Stomach (tissue), 9 donors: ENCODE results near the gene TEAD4. TPM values are rescaled to one million over a fixed set of nuclear protein-coding genes. Genes with fewer than 3 reads are reported as not detected.

ENCODE experiments used
- DNase-seq, 2 donors: peaks; one replicate each; pipeline versions ENCODE4 v3.0.0 to v3.0.0-alpha.2; 2013 to 2019
- H3K27ac ChIP-seq, 5 donors: fragments of 200-600 bp in 4 of 5; sonication (generic) in 4 of 5; one replicate each; pipeline ENCODE4 v1.5.1; 2013 to 2019; ENCODE audit warnings: mild to moderate bottlenecking in 1 of 5, moderate library complexity in 1 of 5
- H3K27me3 ChIP-seq, 3 donors: fragments of 200-600 bp; sonication (generic); one replicate each; pipeline ENCODE4 v1.5.1; 2017 to 2019; ENCODE audit warnings: mixed run types in 1 of 3
- H3K36me3 ChIP-seq, 4 donors: fragments of 200-600 bp; sonication (generic); 1 replicate in 3 of 4; 2 replicates in 1 of 4; pipeline ENCODE4 v1.5.1; 2016 to 2019
- H3K4me1 ChIP-seq, 4 donors: fragments of 200-600 bp; sonication (generic); one replicate each; pipeline ENCODE4 v1.5.1; 2016 to 2019
- H3K4me3 ChIP-seq, 4 donors: fragments of 200-600 bp; sonication (generic) in 3 of 4; one replicate each; pipeline ENCODE4 v1.5.1; 2016 to 2019; ENCODE audit warnings: mild to moderate bottlenecking in 1 of 4
- H3K9me3 ChIP-seq, 4 donors: fragments of 200-600 bp; sonication (generic); one replicate each; pipeline ENCODE4 v1.5.1; 2016 to 2019
- CTCF ChIP-seq, 7 experiments: fragments of 450-650 bp in 4 of 7; fragments of 200-600 bp in 3 of 7; sonication (generic) in 3 of 7; IDR thresholded peaks; one replicate each; pipeline ENCODE4 v1.5.1; 2016 to 2019; ENCODE audit warnings: antibody characterized with exemption in 7 of 7, control low read depth in 2 of 7, mild to moderate bottlenecking in 1 of 7
- EP300 ChIP-seq: sonication (generic); formaldehyde crosslinking; IDR thresholded peaks from one replicate; pipeline ENCODE4 v1.6.1; 2017; ENCODE audit warnings: antibody characterized with exemption
- POLR2A ChIP-seq, 4 donors: fragments of 450-650 bp; IDR thresholded peaks; one replicate each; pipeline ENCODE4 v1.6.1; 2016; ENCODE audit warnings: antibody characterized with exemption in 4 of 4, control low read depth in 2 of 4, mild to moderate bottlenecking in 1 of 4, moderate library complexity in 1 of 4
- POLR2AphosphoS5 ChIP-seq, 3 donors: sonication (generic); formaldehyde crosslinking; IDR thresholded peaks; one replicate each; pipeline ENCODE4 v1.6.1; 2016; ENCODE audit warnings: antibody characterized with exemption in 3 of 3
- WGBS, 5 donors: extraction: QIAGEN DNeasy Blood & Tissue Kit in 3 of 5; methylation state at CpG; one replicate each; pipeline versions ENCODE4 v1.1.5 to v1.1.7; 2013 to 2018; 5-methylcytosine and 5-hydroxymethylcytosine counted together
- intact Hi-C: fragments of 100-400 bp; cut with DNase I; formaldehyde crosslinking; loops from one replicate; pipeline ENCODE4 v1.15.1; 2023; ENCODE audit warnings: low total_unique reads
- polyA plus RNA-seq, 3 donors: library from polyadenylated mRNA; stranded (reverse); fragments of 200-250 nt; gene quantifications; one replicate each; pipeline ENCODE4 v1.2.3, GENCODE V29; 2013
- total RNA-seq, 5 donors: library from RNA; depleted of rRNA; stranded (reverse); fragments of >200 nt; gene quantifications; one replicate each; pipeline versions ENCODE4 v1.1.0 to v1.2.3, GENCODE V29; 2014 to 2016
- donor health status: healthy with polysubstance abuse.
- donor health status: Bipolar disorder and iron deficiency.
- donor health status: healthy.

TEAD4 gene
- total and polyA plus RNA-seq, 8 donors, result 5.7 to 10.6 (median 8.3) TPM; not detected in 2

DNA sequence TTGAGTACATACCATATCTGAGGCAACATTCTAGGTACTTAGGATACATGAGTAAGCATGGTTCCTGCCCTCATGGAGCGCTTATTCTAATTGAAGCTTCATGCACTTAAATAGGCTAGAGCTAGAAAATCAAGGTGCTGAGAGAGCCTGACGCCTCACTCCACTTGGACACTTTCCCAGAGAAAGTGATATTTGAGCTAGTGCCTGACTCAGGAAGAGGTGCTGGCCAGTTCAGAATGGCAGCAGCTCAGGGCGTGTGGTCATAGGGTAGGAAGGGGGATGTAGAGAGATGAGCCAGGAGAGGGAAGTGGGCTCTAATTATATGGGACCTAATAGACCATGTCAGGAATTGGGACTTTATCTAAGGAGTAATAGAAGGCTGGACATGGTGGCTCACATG lies 35.2 kb upstream of the TEAD4 start:
- no peak overlapping the region for H3K27ac ChIP-seq
- H3K27me3 ChIP-seq, result no peaks in the 10 kb centered on the region
- no peaks in the 10 kb centered on the region for H3K9me3 ChIP-seq
- H3K36me3 ChIP-seq, result peaks cover 9 to 89% (median 87%) of the 10 kb centered on the region in 4 donors
- no peak for DNase-seq
- 82 to 93% (median 89%) methylated on average over 3 of the region's 3 CpGs for WGBS, 5 donors
- intact Hi-C loops, result no loop called here
- TF ChIP-seq EP300, result no peak
- no peak for TF ChIP-seq POLR2A (IDR thresholded peaks at IDR 0.05)
- no peak for TF ChIP-seq POLR2AphosphoS5 (IDR thresholded peaks at IDR 0.05)
- TF ChIP-seq CTCF (IDR thresholded peaks at IDR 0.05), result no peak
- H3K4me1 ChIP-seq, result no peaks in the 10 kb centered on the region
- H3K4me3 ChIP-seq, result no peak overlapping the region

DNA sequence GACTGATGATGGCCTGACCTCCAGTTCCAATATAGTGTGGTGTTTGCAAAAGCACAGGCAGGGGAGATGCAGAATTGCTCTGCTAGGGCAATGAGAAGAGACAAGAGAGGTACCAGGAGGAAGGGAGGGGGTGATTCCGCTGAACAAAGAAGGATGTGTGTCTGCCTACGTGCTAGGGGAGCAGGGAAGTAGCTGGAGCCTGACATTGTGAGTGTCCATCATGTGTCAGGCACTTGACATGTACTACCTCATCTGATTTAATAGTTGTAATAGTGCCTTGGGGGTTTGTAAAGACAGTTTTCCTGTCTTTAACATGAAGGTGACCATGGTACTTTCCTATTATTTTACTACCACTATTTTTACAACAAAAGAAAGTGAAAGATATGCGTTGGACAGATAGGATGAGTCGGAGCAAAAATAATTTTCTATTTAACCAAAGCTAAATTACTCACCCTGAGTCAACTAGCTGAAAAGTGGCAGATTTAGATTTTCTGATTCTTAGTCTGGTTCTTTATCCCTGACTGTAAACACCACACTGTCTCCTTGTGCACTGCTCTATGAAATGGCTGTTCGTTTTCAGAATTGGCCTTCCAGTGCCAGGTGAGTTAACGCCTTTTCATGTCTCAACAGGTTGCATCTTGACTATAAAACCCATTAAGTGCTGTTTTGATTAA lies 33.7 kb upstream of the TEAD4 start:
- DNase-seq, result no peak
- 84 to 90% (median 87%) methylated on average over 6 of the region's 6 CpGs for WGBS, 5 donors

GRCh38 chr12:2930865-2931264 lies 28.3 kb upstream of the TEAD4 start:
- no peak overlapping the region for H3K4me3 ChIP-seq
- H3K27ac ChIP-seq, result no peak overlapping the region
- H3K36me3 ChIP-seq, result peaks cover 52 to 99% (median 97%) of the 10 kb centered on the region in 4 donors
- no peak for DNase-seq
- no peaks in the 10 kb centered on the region for H3K9me3 ChIP-seq
- TF ChIP-seq CTCF (IDR thresholded peaks at IDR 0.05) (no peak), POLR2A (IDR thresholded peaks at IDR 0.05) (no peak), EP300 (no peak), POLR2AphosphoS5 (IDR thresholded peaks at IDR 0.05) (no peak)
- H3K4me1 ChIP-seq, result no peaks in the 10 kb centered on the region
- H3K27me3 ChIP-seq, result no peaks in the 10 kb centered on the region
- 60 to 76% (median 71%) methylated on average over 8 of the region's 8 CpGs for WGBS, 5 donors
- intact Hi-C loops, result no loop called here

More for the DNA sequence above, 33.7 kb upstream of the TEAD4 start:
- Histone ChIP-seq H3K4me3 (no peak overlapping the region), H3K27me3 (no peaks in the 10 kb centered on the region), H3K9me3 (no peaks in the 10 kb centered on the region), H3K27ac (no peak overlapping the region), H3K4me1 (no peaks in the 10 kb centered on the region), H3K36me3 (peaks cover 10 to 100% (median 97%) of the 10 kb centered on the region in 4 donors)
- no peak for TF ChIP-seq POLR2AphosphoS5 (IDR thresholded peaks at IDR 0.05)
- no peak for TF ChIP-seq EP300
- TF ChIP-seq POLR2A (IDR thresholded peaks at IDR 0.05), result no peak
- no peak for TF ChIP-seq CTCF (IDR thresholded peaks at IDR 0.05)
- intact Hi-C loops, result no loop called here

DNA sequence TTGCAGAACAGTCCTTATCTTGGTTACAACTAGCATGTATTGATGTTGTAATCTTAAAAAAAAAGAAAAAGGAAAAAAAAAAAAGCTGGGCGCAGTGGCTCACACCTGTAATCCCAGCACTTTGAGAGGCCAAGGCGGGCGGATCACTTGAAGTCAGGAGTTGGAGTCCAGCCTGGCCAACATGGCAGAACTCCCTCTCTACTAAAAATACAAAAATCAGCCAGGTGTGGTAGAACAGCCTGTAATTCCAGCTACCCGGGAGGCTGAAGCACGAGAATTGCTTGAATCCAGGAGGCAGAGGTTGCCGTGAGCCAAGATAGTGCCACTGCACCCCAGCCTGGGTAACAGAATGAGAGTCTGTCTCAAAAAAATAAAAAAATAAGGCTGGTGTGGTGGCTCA lies 25.6 kb upstream of the TEAD4 start:
- Histone ChIP-seq H3K4me3 (no peak overlapping the region), H3K27ac (no peak overlapping the region), H3K27me3 (no peaks in the 10 kb centered on the region), H3K4me1 (no peaks in the 10 kb centered on the region), H3K36me3 (peaks cover 52 to 97% (median 94%) of the 10 kb centered on the region in 4 donors), H3K9me3 (no peaks in the 10 kb centered on the region)
- intact Hi-C loops, result no loop called here
- WGBS, 5 donors, result 90 to 97% (median 96%) methylated on average over 6 of the region's 6 CpGs
- TF ChIP-seq EP300 (no peak), CTCF (IDR thresholded peaks at IDR 0.05) (no peak), POLR2A (IDR thresholded peaks at IDR 0.05) (no peak), POLR2AphosphoS5 (IDR thresholded peaks at IDR 0.05) (no peak)
- no peak for DNase-seq
